GM23338 (cell line): ENCODE data around the gene USP35.

ENCODE experiments used
- CREB1 ChIP-seq: fragments of 250-450 bp; sonication (Bioruptor Pico); IDR thresholded peaks from 2 replicates; pipeline ENCODE4 v1.5.0; 2020; ENCODE audit warnings: low read depth, mild to moderate bottlenecking, moderate library complexity
- EZH2 ChIP-seq: fragments of 200-600 bp; sonication (generic); IDR thresholded peaks from one replicate; pipeline ENCODE4 v1.8.0; 2017; ENCODE audit warnings: antibody characterized with exemption, mild to moderate bottlenecking, low read depth; ENCODE audit not compliant: unreplicated experiment
- EZH2phosphoT487 ChIP-seq: fragments of 200-600 bp; sonication (generic); IDR thresholded peaks from one replicate; pipeline ENCODE4 v1.8.1; 2018; ENCODE audit warnings: antibody characterized with exemption; ENCODE audit not compliant: unreplicated experiment
- JUNB ChIP-seq: IDR thresholded peaks from one replicate; pipeline ENCODE4 v1.6.1; 2016; ENCODE audit warnings: antibody characterized with exemption; ENCODE audit not compliant: unreplicated experiment
- NANOG ChIP-seq: IDR thresholded peaks from 2 replicates; pipeline ENCODE4 v1.6.1; 2016; ENCODE audit warnings: antibody characterized with exemption, borderline replicate concordance
- POLR2AphosphoS5 ChIP-seq: IDR thresholded peaks from 2 replicates; pipeline ENCODE4 v1.6.1; 2016; ENCODE audit warnings: antibody characterized with exemption, low read depth
- STAT1 ChIP-seq: IDR thresholded peaks from one replicate; pipeline ENCODE4 v1.6.1; 2016; ENCODE audit warnings: antibody characterized with exemption; ENCODE audit not compliant: unreplicated experiment
- ZNF114 ChIP-seq: fragments of 250-450 bp; sonication (Bioruptor Pico); IDR thresholded peaks from 2 replicates; pipeline ENCODE4 v1.5.0; 2020; ENCODE audit warnings: mild to moderate bottlenecking, moderate library complexity
- ZNF331 ChIP-seq: fragments of 250-450 bp; sonication (Bioruptor Pico); IDR thresholded peaks from 2 replicates; pipeline ENCODE4 v1.5.0; 2020; ENCODE audit warnings: low read depth, mild to moderate bottlenecking, moderate library complexity
- TF ChIP-seq, protein P1 (sequence below), 2 experiments: fragments of 200-600 bp in 1 of 2; sonication (generic) in 1 of 2; conservative IDR thresholded peaks; 2 replicates each; pipeline versions ENCODE4 v1.5.1 to v1.6.1; 2016 to 2017; ENCODE audit warnings: antibody characterized with exemption in 2 of 2, low read depth in 2 of 2, mild to moderate bottlenecking in 2 of 2, moderate library complexity in 1 of 2
- TF ChIP-seq, protein P2 (sequence below): IDR thresholded peaks from one replicate; pipeline ENCODE4 v1.6.1; 2018; ENCODE audit warnings: antibody characterized with exemption; ENCODE audit not compliant: unreplicated experiment

DNA sequence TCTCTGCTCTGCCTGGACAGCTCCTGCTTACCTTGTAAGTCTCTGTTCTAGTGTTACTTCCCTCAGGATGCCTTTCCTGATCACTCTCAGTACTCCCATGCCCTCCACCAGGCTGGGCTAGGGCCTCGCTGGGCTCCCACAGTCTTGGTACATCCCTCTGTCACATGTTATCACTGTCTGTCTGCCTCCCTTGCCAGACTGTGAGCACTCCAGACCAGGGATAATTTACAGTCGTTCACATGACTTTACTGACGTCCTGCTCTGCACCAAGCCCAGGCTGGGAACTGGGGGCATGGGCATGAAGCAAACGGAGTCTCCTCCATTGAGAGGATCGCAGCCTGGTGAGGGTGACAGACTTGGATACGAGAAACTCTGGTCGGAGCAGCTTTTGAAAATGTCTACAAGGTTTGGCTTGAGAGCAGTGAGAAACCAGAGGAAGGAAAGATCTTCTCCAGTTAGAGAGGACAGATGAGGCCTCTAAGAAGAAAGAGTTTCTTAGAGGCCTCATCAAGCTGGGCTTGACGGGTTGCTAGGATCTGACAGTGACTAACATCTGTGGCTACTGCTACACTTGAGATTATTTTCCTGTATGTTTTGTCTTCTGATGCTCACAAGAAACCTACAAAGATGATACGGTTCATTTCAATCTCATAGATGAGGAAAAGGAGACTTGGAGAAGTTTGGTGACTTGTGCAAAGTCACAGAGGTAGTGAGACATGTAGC, 12.5 kb downstream of the USP35 start:
- TF ChIP-seq POLR2AphosphoS5, result no peak
- TF ChIP-seq, protein P1, sequence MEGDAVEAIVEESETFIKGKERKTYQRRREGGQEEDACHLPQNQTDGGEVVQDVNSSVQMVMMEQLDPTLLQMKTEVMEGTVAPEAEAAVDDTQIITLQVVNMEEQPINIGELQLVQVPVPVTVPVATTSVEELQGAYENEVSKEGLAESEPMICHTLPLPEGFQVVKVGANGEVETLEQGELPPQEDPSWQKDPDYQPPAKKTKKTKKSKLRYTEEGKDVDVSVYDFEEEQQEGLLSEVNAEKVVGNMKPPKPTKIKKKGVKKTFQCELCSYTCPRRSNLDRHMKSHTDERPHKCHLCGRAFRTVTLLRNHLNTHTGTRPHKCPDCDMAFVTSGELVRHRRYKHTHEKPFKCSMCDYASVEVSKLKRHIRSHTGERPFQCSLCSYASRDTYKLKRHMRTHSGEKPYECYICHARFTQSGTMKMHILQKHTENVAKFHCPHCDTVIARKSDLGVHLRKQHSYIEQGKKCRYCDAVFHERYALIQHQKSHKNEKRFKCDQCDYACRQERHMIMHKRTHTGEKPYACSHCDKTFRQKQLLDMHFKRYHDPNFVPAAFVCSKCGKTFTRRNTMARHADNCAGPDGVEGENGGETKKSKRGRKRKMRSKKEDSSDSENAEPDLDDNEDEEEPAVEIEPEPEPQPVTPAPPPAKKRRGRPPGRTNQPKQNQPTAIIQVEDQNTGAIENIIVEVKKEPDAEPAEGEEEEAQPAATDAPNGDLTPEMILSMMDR (conservative IDR thresholded peaks at IDR 0.05; ENCODE audit: low read depth in 2 of 2), result no peak
- no peak for TF ChIP-seq EZH2
- TF ChIP-seq EZH2phosphoT487, result no peak
- no peak for TF ChIP-seq STAT1
- TF ChIP-seq, protein P2, sequence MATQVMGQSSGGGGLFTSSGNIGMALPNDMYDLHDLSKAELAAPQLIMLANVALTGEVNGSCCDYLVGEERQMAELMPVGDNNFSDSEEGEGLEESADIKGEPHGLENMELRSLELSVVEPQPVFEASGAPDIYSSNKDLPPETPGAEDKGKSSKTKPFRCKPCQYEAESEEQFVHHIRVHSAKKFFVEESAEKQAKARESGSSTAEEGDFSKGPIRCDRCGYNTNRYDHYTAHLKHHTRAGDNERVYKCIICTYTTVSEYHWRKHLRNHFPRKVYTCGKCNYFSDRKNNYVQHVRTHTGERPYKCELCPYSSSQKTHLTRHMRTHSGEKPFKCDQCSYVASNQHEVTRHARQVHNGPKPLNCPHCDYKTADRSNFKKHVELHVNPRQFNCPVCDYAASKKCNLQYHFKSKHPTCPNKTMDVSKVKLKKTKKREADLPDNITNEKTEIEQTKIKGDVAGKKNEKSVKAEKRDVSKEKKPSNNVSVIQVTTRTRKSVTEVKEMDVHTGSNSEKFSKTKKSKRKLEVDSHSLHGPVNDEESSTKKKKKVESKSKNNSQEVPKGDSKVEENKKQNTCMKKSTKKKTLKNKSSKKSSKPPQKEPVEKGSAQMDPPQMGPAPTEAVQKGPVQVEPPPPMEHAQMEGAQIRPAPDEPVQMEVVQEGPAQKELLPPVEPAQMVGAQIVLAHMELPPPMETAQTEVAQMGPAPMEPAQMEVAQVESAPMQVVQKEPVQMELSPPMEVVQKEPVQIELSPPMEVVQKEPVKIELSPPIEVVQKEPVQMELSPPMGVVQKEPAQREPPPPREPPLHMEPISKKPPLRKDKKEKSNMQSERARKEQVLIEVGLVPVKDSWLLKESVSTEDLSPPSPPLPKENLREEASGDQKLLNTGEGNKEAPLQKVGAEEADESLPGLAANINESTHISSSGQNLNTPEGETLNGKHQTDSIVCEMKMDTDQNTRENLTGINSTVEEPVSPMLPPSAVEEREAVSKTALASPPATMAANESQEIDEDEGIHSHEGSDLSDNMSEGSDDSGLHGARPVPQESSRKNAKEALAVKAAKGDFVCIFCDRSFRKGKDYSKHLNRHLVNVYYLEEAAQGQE, result no peak
- no peak for TF ChIP-seq JUNB
- TF ChIP-seq CREB1 (CRISPR knock-in tag), result no peak
- no peak for TF ChIP-seq ZNF331 (CRISPR knock-in tag)
- no peak for TF ChIP-seq NANOG
- no peak for TF ChIP-seq ZNF114 (CRISPR knock-in tag)
